ENCODE results near the gene ANO3. TPM values are rescaled to one million over a fixed set of nuclear protein-coding genes. Genes with fewer than 3 reads are reported as not detected.

ANO3 gene
- total RNA-seq, 1 donor from 2014 or later, result 30.0 TPM

DNA sequence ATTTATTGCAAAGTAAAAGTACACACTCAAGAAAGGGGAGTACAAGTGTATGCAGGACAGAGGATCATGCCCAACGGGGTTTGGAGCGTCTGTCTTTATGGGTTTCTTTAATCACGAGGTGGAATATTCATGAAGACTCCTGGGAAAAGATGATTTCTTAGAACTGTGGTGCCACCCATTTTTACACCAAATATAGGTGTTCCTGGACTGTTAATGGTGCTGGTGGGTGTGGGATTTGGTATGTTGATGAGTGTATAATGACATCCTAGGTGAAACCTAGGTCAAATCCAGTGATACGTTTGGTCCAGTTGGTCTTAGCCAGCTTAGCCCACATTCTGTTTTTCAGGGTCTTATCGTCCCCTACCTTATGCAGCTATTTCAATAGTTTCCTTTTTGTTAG lies 21.1 kb downstream of the ANO3 start:
- DNase-seq (ENCODE audit: low spot score), result no peak

DNA sequence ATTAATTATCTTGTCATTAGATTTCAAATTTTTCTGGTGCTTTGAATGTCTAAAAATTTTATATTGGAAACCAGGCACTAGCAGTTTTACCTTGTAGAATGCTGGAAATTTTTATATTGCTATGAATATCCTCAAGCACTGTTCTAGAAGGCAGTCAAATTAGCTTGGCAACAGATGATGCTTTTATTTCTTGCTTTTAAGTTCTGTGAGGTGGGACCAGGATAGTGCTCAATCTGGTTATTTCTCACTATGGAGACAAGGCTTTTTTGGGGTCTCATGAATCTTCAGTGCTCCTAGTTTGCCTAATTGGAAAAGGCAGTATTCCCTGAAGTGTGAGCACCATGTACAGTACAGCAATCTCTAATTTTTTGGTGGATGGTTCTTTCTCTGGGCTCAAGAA lies 27.1 kb downstream of the ANO3 start:
- DNase-seq (ENCODE audit: low spot score), result no peak

DNA sequence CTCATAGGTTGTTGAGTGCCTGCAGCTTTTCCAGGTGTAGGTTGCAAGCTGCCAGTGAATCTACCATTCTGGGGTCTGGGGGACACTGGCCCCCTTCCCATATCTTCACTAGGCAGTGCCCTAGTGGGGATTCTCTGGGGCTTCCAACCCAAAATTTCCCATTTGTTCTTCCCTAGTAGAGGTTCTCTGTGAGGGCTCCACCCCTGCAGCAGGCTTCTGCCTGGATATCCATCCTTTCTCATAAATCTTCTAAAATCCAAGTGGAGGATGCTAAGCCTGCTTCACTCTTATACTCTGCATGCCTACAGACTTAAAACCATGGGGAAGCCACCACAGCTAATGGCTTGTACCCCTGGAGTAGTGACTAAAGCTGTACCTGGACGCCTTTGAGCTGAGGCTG lies 33.4 kb downstream of the ANO3 start:
- DNase-seq (ENCODE audit: low spot score), result no peak

DNA sequence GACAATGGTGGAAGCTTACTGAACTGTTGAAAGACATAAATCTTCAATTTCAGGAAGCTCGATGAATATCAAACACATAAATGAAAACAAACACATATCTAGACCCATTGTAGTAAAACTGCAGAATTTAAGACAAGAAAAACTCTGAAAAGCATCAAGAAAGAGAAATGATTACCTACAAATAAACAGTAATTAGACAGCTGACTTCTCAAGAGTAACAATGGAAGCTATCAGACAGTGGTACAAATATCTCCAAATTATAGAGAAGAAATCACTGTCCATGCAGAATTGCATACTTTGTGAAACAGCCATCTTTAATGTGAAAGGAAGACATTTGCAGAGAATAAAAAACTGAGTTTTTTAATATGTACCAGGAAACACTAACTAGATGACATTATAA lies 45.7 kb downstream of the ANO3 start:
- no peak for DNase-seq (ENCODE audit: low spot score)

DNA sequence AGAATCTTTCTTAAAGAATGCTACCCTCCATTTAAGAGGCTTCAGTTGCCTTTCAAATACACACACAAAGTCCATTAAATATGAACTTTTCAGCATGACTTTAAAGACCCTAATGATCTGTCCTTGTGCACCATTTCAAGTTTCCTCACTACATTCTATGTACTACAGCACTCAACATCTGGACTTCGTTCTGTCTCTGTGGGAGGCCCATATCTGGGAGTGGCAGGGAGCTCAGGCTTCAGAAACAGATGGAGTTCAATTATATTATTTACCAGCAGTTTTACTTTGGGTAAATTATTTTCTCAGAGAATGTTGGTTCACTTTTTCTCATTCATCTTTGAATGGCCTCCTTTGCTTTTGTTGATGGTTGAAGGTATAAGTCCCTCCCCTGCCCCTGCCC lies 67.4 kb downstream of the ANO3 start:
- DNase-seq (ENCODE audit: low spot score), result no peak

DNA sequence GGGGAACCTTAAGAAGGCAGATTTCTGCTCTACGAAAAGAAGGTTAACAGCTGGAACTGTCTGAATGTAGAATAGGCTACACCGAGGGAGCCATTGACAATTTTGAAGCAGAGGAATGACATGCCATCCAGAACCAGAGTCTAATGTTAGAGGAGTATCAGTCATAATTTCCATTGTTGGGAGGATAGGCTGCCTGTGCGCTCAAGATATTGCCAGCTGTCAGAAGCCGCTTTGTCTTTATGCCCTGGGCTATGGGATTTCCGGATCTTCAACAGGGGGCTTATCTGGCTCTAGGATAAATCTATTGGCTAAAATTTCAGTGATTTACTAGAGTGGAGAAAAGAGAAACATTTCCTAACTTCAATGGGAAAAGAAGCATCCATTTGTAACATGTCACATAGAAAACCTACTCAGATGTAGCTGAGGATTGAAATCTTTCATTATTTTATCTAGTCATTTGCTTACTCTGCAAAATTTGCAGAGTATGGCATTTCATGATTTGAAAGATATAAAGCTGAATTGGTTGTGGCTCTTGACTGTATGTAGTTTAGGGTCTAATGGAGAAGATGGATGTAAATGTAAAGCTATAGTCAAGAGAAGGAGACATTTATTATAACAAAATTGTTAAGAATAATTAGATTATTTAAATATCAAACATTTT lies 78.9 kb downstream of the ANO3 start:
- no peak for DNase-seq (ENCODE audit: low spot score)

DNA sequence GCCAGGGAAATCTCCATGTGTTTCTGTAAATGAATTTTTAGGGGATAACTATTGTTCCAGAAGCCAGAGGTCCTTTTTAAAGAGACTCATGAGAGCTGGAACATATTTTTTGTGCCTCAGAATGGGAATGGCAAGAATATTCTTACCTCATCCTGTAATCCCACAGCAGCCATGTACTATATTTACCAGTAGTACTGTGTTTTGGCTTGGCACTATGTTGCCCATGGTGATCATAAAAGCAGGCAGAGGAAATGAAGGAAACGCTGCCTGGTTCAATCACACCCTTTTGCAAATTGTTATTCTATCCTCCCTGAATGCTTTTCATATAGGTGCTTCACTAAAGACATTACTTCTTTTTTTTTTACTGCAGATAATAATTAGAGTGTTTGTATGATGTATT lies 81.0 kb downstream of the ANO3 start:
- DNase-seq (ENCODE audit: low spot score), result no peak

DNA sequence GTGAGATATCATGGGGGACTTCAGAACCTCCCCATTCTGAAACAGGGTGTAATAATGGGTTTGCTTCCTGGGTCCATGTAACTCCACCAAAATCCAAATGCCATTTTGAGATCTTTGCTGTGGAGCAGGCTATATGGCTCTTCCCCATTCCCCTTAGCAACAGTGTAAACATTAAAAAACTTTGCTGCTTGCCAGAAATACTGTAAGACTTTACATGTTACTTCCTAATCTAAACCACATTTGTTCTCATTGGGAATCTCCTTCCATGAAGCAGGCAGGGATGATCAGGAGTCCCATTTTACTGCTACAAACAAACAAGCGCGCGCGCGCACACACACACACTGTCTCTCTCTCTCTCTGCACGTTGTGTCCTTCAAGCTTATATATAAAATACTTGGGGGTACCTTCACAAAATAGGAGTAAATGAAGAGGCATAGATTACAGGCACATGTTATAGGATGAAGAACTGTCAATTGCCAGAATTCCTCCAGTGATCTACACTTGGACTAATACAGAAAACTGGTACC lies 86.5 kb downstream of the ANO3 start:
- DNase-seq (ENCODE audit: low spot score), result no peak

DNA sequence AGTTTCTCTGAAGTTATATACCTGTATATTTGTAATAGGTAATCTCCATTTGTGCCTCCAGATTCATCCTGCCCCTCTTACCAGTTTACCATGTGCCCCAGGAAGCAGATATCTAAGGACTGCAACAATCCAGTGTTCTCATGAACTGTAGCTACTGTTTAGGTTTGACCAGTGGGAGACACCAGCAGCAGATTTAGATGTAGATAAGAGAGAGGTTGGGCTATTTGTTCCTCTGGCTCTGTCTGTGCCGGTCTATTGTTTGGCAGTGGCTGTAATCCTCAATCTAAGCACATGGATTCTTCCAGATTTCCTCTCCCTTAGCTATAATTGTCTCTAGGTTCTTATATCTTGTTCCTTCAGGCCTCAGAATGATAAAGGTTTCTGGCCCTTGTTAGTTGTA lies 88.4 kb downstream of the ANO3 start:
- no peak for DNase-seq (ENCODE audit: low spot score)

DNA sequence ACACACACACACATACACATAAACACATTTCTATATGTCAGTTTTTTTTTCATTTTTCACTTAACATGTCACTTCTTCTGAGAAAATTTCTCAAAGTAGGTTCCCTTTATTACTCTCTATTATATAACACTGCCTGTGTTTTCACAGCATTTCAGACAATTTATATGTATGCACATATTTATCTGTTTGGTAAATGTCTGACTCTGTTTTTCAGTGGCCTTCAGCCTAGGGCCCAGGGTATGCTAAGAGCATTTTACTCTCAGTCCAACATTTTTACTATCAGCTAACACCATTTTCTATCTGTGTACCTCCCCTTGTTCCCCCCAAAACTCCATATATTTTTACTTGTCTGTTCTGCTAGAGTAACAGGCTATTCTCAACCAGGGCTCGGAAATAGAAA lies 92.3 kb downstream of the ANO3 start:
- DNase-seq (ENCODE audit: low spot score), result no peak

DNA sequence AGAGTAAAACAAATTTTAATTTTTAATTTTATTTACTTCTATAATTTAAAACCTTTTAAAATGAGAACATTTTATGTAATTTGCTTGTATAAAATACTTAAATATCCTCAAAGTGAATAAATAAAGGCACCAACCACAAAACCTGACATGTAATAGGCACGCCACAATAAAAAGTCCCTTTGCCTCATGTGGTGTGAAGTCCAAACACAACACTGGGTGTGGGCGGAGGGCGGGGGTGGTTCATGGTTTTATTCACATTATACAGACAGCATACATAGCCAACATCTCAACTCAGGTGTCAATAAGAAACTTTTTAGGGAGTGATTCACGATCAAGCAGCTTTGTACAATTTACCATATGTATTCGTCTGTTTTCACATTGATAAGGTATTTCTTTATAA lies 107.9 kb downstream of the ANO3 start:
- no peak for DNase-seq (ENCODE audit: low spot score)

DNA sequence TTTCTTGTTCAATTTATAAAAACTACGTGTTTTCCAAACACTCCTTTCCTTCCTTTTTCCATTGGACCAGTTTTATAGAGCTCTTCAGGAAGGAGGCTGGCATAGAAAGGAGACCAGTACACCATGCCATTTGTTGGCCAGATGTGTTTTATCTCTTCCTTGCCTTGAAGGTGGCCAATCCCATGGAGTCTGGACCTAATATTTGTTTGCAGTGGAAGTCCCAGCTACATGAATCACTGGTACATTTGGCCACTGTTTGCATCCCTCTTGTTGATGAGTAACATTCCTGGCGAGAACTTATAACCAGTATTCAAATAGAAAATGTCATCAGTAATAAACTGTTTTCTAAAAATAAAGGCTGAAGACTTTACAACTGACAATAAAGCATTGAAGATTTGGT lies 110.2 kb downstream of the ANO3 start:
- no peak for DNase-seq (ENCODE audit: low spot score)

DNA sequence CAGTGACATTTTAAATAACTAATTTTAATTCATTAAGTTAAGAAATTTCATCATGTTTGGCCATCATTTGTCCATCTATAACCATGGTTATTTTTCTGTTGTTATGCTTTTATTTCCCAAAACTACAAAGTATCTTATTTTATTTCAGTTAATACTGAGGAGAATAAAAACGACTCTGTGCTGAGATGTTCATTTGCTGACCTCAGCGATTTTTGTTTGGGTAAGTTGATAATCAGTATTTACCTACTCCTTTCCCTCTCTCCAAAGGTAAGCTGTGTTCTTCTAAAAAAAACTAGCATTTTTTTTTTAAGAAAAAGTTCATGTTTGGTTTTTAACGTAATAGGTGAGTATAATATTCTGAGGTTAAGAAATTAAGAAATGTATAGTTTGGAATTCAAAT lies 111.7 kb downstream of the ANO3 start:
- DNase-seq (ENCODE audit: low spot score), result no peak

DNA sequence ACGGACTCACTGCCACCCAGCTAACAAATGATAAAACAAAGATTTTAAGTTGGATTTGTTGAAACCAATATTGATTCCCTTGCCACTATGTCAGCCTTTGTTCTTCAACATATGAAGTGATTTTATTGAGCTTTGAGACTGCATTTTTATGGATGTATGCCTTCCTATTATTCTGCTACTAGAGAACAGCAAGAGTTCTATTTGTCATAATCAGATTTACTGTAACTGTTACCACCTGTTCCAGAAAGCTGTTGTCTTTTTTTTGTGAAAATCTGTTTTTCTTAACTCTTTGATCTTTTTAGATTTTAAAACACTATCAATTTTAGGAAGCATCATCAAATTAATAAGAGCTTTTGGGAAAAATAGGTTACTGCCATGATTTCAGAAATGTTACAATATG lies 125.7 kb downstream of the ANO3 start:
- no peak for DNase-seq (ENCODE audit: low spot score)

DNA sequence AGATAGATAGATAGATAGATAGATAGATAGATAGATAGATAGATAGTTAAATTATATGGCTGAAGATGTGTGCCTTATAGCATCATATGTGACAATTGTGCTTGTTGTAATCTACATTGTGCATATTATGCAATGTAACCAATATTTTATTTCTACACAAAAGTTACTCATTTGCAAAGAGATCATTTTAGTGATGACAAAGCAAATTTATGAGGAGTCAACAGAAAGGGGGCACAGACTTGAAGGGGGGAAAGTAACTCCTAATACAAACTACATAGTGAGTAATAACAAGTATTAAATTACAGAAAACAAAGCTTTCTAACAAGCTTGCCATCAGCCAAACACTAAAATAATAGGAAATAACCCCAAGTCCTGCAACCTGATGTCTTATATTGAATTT lies 133.3 kb downstream of the ANO3 start:
- no peak for DNase-seq (ENCODE audit: low spot score)

DNA sequence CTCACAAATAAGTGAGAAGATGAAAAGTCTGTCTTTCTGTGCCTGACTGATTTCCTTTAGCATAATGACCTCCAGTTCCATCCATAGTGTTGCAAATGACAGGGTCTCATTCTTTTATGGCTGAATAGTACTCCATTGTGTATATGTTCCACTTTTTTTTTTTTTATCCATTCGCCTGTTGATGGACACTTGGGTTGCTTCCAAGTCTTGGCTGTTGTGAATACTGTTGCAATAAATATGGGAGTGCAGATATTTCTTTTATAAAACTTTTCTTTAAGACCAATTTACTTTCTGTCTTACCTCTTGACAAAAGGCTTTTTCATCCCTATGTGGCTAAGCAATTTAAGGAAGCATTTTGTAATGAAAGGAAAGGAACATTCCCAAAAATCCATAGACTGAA lies 135.6 kb downstream of the ANO3 start:
- DNase-seq (ENCODE audit: low spot score), result no peak

DNA sequence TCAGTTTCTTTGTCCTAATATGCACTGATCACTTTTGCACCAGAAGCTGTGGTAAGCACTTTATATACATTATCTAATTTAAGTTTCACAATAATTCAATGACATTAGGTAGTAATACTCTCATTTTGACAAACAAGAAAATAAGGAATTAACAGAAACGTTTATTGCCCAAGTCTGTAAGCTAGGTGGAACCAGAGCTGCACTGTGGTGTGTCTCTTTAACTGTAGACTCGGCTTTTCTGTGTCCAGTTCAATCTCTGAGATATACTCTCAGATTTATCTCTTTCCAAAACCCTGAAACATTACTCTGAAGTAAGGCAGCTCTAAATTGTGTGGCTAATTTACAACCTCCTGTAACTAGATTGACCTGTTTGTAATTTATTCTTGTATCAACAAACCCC lies 139.1 kb downstream of the ANO3 start:
- DNase-seq (ENCODE audit: low spot score), result no peak

DNA sequence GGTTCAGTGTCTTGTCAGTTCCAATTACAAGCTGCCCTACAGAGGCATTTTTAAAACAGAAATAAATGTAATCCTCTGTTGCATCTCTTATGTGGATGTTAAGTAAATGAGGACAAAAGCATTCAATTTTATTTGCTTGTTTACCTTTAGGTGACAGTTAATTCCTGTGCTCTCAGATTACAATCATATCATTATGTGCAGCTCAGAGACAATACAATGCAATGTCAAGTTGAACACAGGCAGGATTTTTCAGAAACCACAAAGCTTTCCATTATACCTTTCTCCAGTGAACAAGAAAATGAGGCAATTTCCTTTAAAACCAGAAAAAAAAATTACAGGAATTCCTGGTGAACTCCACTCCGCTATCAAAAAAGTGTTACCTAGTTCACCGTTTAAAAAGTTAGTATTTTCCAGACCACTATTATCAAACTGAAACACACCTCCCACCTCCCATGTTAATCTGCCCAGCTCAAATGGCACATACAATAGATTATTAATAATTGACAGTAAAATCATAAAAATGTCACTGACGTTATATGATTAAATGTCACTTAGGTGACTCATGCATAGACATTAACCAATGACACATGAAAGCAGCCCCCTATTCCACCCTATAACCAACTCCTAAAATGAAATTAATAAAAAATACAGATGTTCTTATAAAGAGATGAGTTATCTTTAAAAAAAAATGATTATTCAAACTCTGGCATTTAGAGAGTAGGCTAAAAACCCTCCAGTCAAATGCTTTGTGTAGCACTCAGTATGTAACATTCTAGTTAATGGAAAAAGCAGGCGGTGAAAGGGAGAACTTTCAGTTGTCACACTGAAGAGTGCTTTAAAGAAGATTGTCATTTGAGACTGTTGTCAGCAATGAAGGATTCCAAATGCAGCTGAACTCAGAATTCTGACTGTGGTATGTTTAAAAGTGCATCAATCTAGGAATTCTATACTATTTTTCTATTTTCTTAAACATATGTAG lies 141.6 kb downstream of the ANO3 start:
- DNase-seq (ENCODE audit: low spot score), result no peak

DNA sequence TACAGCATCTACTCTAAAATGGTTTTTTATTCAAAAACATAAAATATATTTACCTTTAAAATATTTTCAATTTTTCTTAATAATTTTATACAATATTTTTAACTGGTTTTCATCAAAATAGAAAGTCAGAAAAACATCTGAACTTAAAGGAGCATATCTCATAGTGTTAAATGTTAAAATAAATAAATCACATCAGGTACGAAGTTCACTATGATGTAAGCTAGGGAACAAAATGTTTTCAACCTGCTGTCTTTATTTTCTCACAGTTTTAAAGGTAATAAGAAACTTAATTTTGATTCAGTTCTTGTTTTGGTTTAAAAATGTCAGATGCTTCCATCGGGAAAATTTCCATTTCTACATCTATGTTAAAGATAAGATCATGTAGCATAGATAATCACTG lies 142.5 kb downstream of the ANO3 start:
- no peak for DNase-seq (ENCODE audit: low spot score)

DNA sequence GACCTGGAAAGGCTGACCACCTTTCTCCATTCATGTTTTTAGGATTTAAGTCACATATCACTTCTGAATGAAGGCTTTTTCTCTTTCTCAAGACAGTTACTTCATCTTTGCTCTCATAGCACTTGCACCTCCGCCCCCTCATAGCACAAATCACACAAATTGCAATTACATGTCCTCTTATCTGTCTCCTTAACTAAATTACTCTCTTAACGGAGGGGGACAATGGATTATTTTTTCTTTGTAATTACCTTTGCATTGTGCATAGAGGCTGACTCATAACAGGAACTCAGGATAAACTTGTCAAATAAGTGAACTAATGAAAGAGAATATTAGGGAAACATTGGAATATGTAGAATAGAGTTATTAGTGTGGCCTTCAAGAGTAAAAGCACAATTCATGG lies 145.5 kb downstream of the ANO3 start:
- DNase-seq (ENCODE audit: low spot score), result no peak

DNA sequence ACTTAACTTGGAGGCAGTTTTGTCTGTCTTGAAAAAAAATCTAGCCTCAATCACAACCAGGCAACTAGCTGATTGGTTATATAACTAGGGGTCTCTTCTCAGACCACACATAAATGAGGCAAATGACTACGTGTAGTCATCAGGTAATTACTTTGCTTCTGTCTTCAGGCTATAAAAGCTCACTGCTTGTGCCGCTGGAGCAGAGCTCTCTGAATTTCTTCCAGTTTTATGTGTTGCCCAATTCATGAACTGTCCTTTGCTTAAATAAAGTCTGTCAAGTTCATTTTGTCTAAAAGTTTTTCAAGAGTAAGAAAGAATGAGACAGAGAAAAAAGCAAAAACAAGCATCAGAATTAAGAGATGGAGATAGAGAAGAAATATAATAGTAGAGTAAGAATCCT lies 146.8 kb downstream of the ANO3 start:
- no peak for DNase-seq (ENCODE audit: low spot score)

DNA sequence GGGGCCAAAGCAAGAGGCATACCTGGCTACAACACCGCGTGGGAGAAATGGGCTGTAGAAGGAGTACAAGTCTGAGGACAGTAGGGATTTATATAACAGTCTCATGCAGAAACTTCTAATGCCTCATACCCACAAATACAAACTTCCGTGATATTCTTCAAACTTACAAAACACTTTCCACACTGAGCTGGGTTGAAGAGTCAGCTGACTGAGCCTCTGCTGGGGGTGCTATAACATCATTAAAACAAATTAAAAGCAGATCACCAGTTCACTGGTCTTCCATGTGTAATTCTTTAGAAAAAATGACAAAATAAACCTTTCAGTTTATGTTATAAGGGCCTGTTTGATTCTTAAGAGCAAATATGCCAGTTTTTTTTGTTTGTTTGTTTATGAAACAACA lies 148.1 kb downstream of the ANO3 start:
- no peak for DNase-seq (ENCODE audit: low spot score)

DNA sequence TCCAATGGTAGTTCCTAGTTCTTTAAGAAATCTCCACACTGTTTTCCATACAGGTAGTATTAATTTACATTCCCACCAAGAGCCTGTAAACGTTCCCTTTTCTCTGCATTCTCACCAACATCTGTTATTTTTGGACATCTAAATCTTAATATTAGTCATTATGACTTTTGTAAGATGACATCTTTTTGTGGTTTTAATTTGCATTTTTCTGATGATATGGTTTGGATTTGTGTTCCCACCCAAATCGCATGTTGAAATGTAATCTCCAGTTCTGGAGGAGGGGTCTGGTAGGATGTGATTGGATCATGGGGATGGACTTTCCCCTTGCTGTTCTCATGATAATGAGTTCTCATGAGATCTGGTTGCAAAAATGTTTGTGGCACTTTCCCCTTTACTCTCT lies 151.2 kb downstream of the ANO3 start:
- no peak for DNase-seq (ENCODE audit: low spot score)
